HG03139 (cell line): ENCODE results near the gene GPBAR1.

Experiments
- ATAC-seq: cut with Tn5 transposase; IDR thresholded peaks from one replicate; pipeline ENCODE4 v1.9.1; 2021; ENCODE audit not compliant: unreplicated experiment

The GPBAR1 gene

GRCh38 chr2:218284106-218284811 lies 23.4 kb downstream of the GPBAR1 start:
- no peak for ATAC-seq

- ATAC-seq = no peak
Observed at GRCh38 chr2:218285604-218286003, 24.8 kb downstream of the GPBAR1 start.

- peak; percentile 45 for ATAC-seq
Observed at GRCh38 chr2:218286570-218287459, 26.0 kb downstream of the GPBAR1 start.

GRCh38 chr2:218289639-218290315 lies 29.0 kb downstream of the GPBAR1 start:
- ATAC-seq = no peak

GRCh38 chr2:218290316-218291261 lies 29.8 kb downstream of the GPBAR1 start:
- ATAC-seq = peak; percentile 57

GRCh38 chr2:218291318-218292047 lies 30.7 kb downstream of the GPBAR1 start:
- no peak for ATAC-seq

GRCh38 chr2:218292048-218293014 lies 31.5 kb downstream of the GPBAR1 start, which contains the start of gene TMBIM1:
TMBIM1 (minus strand) TSS chr2:218292503; CDS start chr2:218282141, 10,362 bp downstream.
- ATAC-seq = peak; percentile 54

- ATAC-seq = no peak
Observed at GRCh38 chr2:218293715-218294429, 33.1 kb downstream of the GPBAR1 start.

GRCh38 chr2:218294430-218295022 lies 33.7 kb downstream of the GPBAR1 start:
- no peak for ATAC-seq

- no peak for ATAC-seq
Observed at GRCh38 chr2:218295029-218295428, 34.2 kb downstream of the GPBAR1 start.

GRCh38 chr2:218296200-218296599 lies 35.4 kb downstream of the GPBAR1 start:
- no peak for ATAC-seq

GRCh38 chr2:218296847-218297246 lies 36.0 kb downstream of the GPBAR1 start:
- ATAC-seq = no peak

- ATAC-seq = no peak
Observed at GRCh38 chr2:218298314-218298875, 37.6 kb downstream of the GPBAR1 start.

- ATAC-seq = no peak
Observed at GRCh38 chr2:218300141-218300540, 39.3 kb downstream of the GPBAR1 start.

GRCh38 chr2:218301176-218301819 lies 40.5 kb downstream of the GPBAR1 start:
- no peak for ATAC-seq

GRCh38 chr2:218305383-218305782 lies 44.6 kb downstream of the GPBAR1 start:
- no peak for ATAC-seq
